Activated T-helper 9 cell treated with anti-CD3 and anti-CD28 coated beads, Interleukin-2, amount 50 U/mL, for 16 hours (primary cell): ENCODE results near the gene ZEB2.
"Not testable (repeated sequence)": the region's sequence is repeated elsewhere in the genome, so short reads cannot be mapped to it uniquely, and the experiment has no call there.

Experiments used
- DNase-seq: peaks from one replicate; pipeline ENCODE4 v3.0.0-alpha.2; 2020; ENCODE audit warnings: low read depth

The ZEB2 gene

GRCh38 chr2:144381716-144382115 lies 138.2 kb downstream of the ZEB2 start:
- DNase-seq, result no peak

- DNase-seq, result no peak
Measured at GRCh38 chr2:144379851-144380311, 140.0 kb downstream of the ZEB2 start.

GRCh38 chr2:144378551-144378950 lies 141.4 kb downstream of the ZEB2 start:
- DNase-seq, result no peak

- DNase-seq, result no peak
Measured at GRCh38 chr2:144377914-144378313, 142.0 kb downstream of the ZEB2 start.

- no peak for DNase-seq
Measured at GRCh38 chr2:144376926-144377325, 143.0 kb downstream of the ZEB2 start.

- DNase-seq, result no peak
Measured at GRCh38 chr2:144376460-144376859, 143.5 kb downstream of the ZEB2 start.

- DNase-seq, result no peak
Measured at GRCh38 chr2:144374163-144374661, 145.7 kb downstream of the ZEB2 start.

- no peak for DNase-seq
Measured at GRCh38 chr2:144372410-144373080, 147.4 kb downstream of the ZEB2 start.

- no peak for DNase-seq
Measured at GRCh38 chr2:144370937-144371584, 148.9 kb downstream of the ZEB2 start.

- no peak for DNase-seq
Measured at GRCh38 chr2:144369416-144369815, 150.5 kb downstream of the ZEB2 start.

- DNase-seq, result no peak
Measured at GRCh38 chr2:144366825-144367429, 153.0 kb downstream of the ZEB2 start.

- no peak for DNase-seq
Measured at GRCh38 chr2:144364944-144365738, 154.8 kb downstream of the ZEB2 start.

- DNase-seq, result not testable (repeated sequence)
Measured at GRCh38 chr2:144364247-144364646, 155.7 kb downstream of the ZEB2 start.

- DNase-seq, result no peak
Measured at GRCh38 chr2:144362401-144362800, 157.5 kb downstream of the ZEB2 start.

GRCh38 chr2:144361742-144362141 lies 158.2 kb downstream of the ZEB2 start:
- DNase-seq, result no peak

GRCh38 chr2:144359684-144360083 lies 160.2 kb downstream of the ZEB2 start:
- no peak for DNase-seq

GRCh38 chr2:144358979-144359541 lies 160.9 kb downstream of the ZEB2 start:
- DNase-seq, result no peak

GRCh38 chr2:144358374-144358964 lies 161.4 kb downstream of the ZEB2 start:
- DNase-seq, result no peak

- DNase-seq, result no peak
Measured at GRCh38 chr2:144357623-144358373, 162.1 kb downstream of the ZEB2 start.

GRCh38 chr2:144356402-144356801 lies 163.5 kb downstream of the ZEB2 start:
- no peak for DNase-seq

GRCh38 chr2:144354953-144355352 lies 165.0 kb downstream of the ZEB2 start:
- DNase-seq, result no peak
